ENCODE results near the gene TM6SF1. TPM values are rescaled to one million over a fixed set of nuclear protein-coding genes. Genes with fewer than 3 reads are reported as not detected.

The TM6SF1 gene
- total and polyA plus RNA-seq, 2 of the 4 experiments (the other 2 are of a cell fraction): 1.6 to 1.9 TPM

GRCh38 chr15:83068054-83068453 is 39.4 kb upstream of the TM6SF1 start:
- H3K79me1 ChIP-seq (ENCODE audit: low read depth in 1 of 2, low read length in 2 of 2): peaks cover 8 to 20% of the 10 kb centered on the region in 2 experiments; a peak in 3 of 4 replicates
- no peak overlapping the region for H2BK5ac ChIP-seq (ENCODE audit: low read depth, low read length, poor library complexity, severe bottlenecking)
- intact Hi-C loops (cut with micrococcal nuclease): no loop called here
- no peak overlapping the region for H4K5ac ChIP-seq (ENCODE audit: low read depth, low read length)
- no peak overlapping the region for H3K18ac ChIP-seq (ENCODE audit: low read depth, low read length)
- dilution Hi-C loops (cut with HindIII; ENCODE audit: low sequenced_read_pairs, unreplicated experiment): no loop called here
- H3K23ac ChIP-seq (ENCODE audit: low read depth, low read length): no peak overlapping the region
- H4K20me1 ChIP-seq (ENCODE audit: insufficient read depth, low read length): peaks cover 29% of the 10 kb centered on the region
- H3K9me3 ChIP-seq (ENCODE audit: control insufficient read depth, insufficient read depth, low read length): no peaks in the 10 kb centered on the region
- no peak overlapping the region for H2BK120ac ChIP-seq (ENCODE audit: low read depth, low read length)
- H3K9me1 ChIP-seq (ENCODE audit: insufficient read depth, low read length): peaks cover 13% of the 10 kb centered on the region
- no peak overlapping the region for H2AK9ac ChIP-seq (replicated peaks; ENCODE audit: low read depth, low read length, poor library complexity)
- H3K4me2 ChIP-seq (ENCODE audit: low read depth, low read length): no peak overlapping the region
- H3K14ac ChIP-seq (replicated peaks; ENCODE audit: low read depth, low read length): no peak overlapping the region
- WGBS, 2 experiments (ENCODE audit: extremely low coverage in 2 of 2, insufficient read length in 1 of 2): no CpG with 5 or more reads among the region's 6 CpGs
- H3K4ac ChIP-seq (ENCODE audit: low read depth, low read length): no peak overlapping the region
- no peak overlapping the region for H3K9ac ChIP-seq (ENCODE audit: low read depth, low read length)
- H4K8ac ChIP-seq (ENCODE audit: low read depth in 2 of 2, low read length in 2 of 2): peak overlapping the region; percentile 92 to 100; a peak in 3 of 4 replicates
- TF ChIP-seq MAZ (IDR thresholded peaks at IDR 0.05; ENCODE audit: borderline replicate concordance, low read depth, low read length) (no peak), CEBPB (IDR thresholded peaks at IDR 0.05; ENCODE audit: low read depth, low read length) (no peak), POLR2A (IDR thresholded peaks at IDR 0.05; ENCODE audit: low read depth, low read length) (no peak), SMC3 (IDR thresholded peaks at IDR 0.05; ENCODE audit: low read depth, low read length) (no peak), CHD1 (IDR thresholded peaks at IDR 0.05; ENCODE audit: low read depth, low read length) (no peak), ELK1 (IDR thresholded peaks at IDR 0.05; ENCODE audit: borderline replicate concordance, low read depth, low read length) (no peak), FOS (IDR thresholded peaks at IDR 0.05; ENCODE audit: low read depth, low read length) (no peak), CTCF (conservative IDR thresholded peaks at IDR 0.05; ENCODE audit: low read depth, low read length) (no peak), MXI1 (IDR thresholded peaks at IDR 0.05; ENCODE audit: borderline replicate concordance, low read depth, low read length) (no peak), RFX5 (IDR thresholded peaks at IDR 0.05; ENCODE audit: low read depth, low read length) (no peak), MAFK (IDR thresholded peaks at IDR 0.05; ENCODE audit: low read depth, low read length) (no peak), NFE2L2 (IDR thresholded peaks at IDR 0.05; ENCODE audit: low read depth, low read length) (no peak), USF2 (IDR thresholded peaks at IDR 0.05; ENCODE audit: low read depth, low read length) (no peak), RAD21 (IDR thresholded peaks at IDR 0.05; ENCODE audit: low read length) (no peak), RCOR1 (IDR thresholded peaks at IDR 0.05; ENCODE audit: insufficient replicate concordance, low read length) (no peak), BHLHE40 (IDR thresholded peaks at IDR 0.05; ENCODE audit: low read depth, low read length) (no peak)
- H3K4me3 ChIP-seq (ENCODE audit: insufficient read depth, low read depth, low read length): no peak overlapping the region
- CTCF ChIA-PET: interaction anchor here (0.6 kb wide), 1 partner anchor 71 kb away, joined by 8 read pairs; no protein-coding TSS in a partner anchor
- no peak overlapping the region for H3K56ac ChIP-seq (ENCODE audit: extremely low read depth, insufficient read depth, low read length)
- in situ Hi-C loops (cut with MboI; ENCODE audit: low sequenced_read_pairs): no loop called here
- H2BK20ac ChIP-seq (ENCODE audit: low read depth, low read length): no peak overlapping the region
- H3K36me3 ChIP-seq (ENCODE audit: control insufficient read depth, insufficient read depth, low read length): no peaks in the 10 kb centered on the region
- no peak overlapping the region for H2AFZ ChIP-seq (replicated peaks; ENCODE audit: low read length, poor library complexity)
- peaks cover 5% of the 10 kb centered on the region for H3K4me1 ChIP-seq (ENCODE audit: control insufficient read depth, insufficient read depth, low read length)
- no peak overlapping the region for H2AK5ac ChIP-seq (ENCODE audit: low read depth, low read length)
- H3K27ac ChIP-seq (ENCODE audit: insufficient read depth, low read length): no peak overlapping the region
- no peak for ATAC-seq (ENCODE audit: low read depth)
- no peak overlapping the region for H4K91ac ChIP-seq (ENCODE audit: insufficient read depth, low read depth, low read length)
- H2BK15ac ChIP-seq (ENCODE audit: low read depth, low read length): no peak overlapping the region
- no TSS peak for BruUV-seq (replicated peaks)
- no peak for DNase-seq
- no peaks in the 10 kb centered on the region for H3K27me3 ChIP-seq (ENCODE audit: control insufficient read depth, insufficient read depth, low read length)
- POLR2A ChIA-PET (ENCODE audit: unreplicated experiment): no interaction called here
